SKM-1 treated with dmso at 0.1 percent for 144 hours (cell line): ENCODE results near the gene ELFN1.

ENCODE experiments used
- DNase-seq: peaks from one replicate; lab custom pipeline; 2025; ENCODE audit not compliant: unreplicated experiment; lab: John Stamatoyannopoulos, UW

The ELFN1 gene

DNA sequence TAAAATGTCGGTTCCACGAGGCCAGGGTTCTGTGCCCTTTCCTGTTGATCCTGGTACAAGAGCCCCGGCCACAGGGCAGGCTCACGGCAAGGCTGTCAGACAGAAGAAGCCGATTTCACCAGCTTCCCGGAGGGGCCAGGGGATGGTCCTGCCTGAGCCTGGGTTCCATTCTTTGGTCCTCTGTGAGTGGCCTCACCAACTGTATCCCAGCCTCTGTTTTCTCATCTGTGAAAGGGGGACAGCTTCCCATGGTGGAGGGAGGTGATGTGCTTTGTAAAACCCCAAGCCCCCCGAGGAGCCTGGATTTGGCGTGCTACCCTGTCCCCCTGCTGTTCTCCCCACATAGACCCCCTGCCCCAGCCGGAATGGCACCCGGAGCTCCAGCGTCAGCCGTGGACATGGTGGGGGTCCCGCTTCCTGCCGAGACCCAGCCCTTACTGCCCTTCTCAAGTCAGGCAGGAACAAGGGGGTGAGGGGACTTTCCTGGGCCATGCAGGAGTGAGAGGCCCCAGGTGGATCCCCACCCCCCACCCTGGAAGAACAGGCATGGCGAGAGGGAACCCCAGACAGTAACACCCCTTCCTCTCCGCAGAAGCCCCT lies 28.3 kb upstream of the ELFN1 start:
- no peak for DNase-seq

DNA sequence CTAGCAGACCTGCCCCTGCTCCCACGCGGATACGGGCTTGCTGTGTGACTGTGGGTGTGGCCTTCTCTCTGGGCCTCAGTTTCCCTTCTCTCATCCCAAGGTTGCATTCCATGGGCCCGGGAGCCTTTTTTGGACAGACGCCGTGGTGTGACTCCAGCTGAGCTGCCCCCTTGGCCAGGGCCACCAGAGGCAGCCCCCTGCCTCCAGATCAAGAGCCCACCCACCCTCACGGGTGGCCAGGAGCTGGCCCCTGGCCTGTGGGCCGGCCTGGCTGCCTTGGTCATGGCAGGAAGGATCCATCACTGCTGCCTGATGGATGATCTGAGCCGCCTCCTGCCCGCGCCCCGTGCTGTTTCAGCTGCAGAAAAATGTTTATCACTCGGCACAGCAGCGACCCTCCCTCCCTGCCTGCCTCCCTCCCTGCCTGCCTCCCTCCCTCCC lies 27.8 kb upstream of the ELFN1 start:
- DNase-seq, result no peak

DNA sequence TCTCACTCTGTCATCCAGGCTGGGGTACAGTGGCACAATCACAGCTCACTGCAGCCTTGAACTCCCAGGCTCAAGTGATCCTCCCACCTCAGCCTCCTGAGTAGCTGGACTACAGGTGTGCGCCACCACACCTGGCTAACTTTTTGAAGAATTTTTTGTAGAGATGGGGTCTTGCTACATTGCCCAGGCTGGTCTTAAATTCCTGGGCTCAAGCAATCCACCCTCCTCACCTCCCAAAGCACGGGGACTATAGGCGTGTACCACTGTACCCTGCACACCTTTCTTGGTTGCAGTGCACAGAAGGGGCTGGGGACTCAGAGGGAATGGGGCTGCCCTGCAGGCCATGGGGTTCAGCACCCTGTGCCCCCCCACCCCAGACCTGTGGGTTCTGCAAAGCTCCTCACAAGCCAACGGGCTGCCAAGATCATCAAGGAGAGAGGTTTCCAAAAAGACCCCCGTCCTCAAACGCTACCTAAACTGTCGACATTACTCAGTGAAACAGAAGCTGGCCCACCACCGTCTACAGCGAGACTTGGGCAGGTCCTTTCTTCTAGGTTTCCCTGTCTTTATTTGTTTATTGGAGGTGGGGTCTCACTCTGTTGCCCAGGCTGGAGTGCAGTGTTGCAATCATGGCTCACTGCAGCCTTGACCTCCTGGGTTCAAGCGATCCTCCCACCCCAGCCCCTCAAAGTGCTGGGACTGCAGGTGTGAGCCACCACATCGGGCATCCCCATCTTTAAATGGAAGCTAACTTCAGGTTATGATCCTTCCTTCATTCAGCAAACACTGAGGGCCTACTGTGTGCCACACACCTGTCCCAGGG lies 26.6 kb upstream of the ELFN1 start:
- no peak for DNase-seq

GRCh38 chr7:1644341-1645070 lies 25.6 kb upstream of the ELFN1 start:
- no peak for DNase-seq

GRCh38 chr7:1645071-1645409 lies 25.0 kb upstream of the ELFN1 start:
- no peak for DNase-seq

DNA sequence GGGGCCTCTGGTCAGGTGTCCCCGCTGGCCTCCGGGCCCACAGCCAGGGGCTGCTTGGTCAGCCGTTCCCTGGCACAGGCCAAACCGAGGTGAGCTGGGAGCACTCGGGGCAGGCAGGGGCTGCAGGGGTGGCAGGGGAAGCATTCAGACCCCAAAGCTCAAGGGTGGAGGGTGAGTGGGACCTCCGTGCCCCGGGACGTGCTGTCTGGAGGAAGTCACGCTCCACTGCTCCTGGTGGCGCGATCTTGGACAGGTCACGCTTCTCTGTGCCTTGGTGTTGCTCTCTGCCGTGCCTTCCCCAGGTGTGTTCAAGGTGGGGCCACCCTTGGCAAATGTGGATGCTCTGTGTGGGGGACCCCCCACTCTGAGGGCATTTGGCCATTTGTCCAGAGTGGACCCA lies 24.6 kb upstream of the ELFN1 start:
- DNase-seq, result no peak

DNA sequence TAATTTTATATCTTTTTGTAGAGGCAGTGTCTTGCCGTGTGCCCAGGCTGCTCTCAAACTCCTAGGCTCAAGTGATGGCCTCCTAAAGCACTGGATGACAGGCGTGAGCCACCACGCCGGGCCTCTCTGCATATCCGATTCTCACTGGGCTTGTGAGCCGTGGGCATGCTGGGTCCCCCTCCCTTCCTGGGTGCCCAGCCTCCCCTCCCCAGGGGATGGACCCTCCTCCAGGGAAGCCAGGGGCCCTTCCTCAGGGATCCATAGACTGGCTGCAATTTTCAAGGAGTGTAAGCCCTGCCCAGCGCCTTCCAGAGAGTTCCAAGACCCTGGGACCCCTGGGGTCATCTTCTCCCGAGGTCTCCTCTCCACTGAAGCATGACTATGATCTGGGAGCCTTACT lies 23.7 kb upstream of the ELFN1 start:
- no peak for DNase-seq

DNA sequence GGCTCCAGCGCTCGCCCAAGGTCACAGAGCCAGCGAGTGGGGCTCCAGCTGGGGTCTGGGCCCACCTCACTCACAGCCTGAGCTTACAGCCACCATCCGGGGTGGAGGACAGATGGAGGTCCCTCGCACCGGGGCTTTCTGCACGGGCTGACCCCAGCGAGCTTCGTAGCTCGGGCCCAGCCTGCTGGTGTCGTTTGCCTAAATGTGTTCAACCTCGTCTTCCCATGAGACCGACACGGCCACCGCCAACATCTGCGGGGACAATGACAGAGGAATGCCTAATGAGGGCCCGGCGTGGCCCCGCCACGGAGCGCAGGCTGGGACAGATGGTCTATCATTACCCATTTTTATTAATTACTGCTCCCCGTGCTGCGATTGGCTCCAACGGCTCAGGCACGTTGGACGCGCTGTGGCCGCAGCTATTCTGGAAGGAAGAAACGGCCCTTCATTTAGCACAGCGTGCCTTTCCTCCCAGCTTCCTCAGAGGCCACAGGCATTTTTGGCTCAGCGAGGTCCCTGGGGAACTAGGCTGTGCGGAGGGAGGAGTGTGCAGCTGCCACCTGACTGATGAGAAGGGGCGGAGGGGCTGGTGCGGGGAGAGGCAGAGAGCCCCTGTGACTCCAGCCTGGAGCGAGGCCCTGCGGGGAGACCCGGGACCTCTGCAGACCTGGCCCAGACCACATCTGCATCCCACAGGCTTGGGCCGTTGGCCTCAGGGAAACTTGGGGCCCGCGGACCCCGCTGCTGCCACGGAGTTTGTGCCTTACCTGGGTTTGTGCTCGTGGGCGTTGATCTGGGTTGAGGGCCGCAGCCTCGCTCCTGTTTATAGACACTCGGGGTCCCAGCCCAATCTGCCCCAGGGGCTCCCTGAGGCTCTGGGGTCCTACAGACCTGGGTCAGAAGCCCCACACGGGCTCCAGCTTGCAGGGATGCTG lies 22.9 kb upstream of the ELFN1 start:
- no peak for DNase-seq

- no peak for DNase-seq
Measured at GRCh38 chr7:1647961-1648672, 22.0 kb upstream of the ELFN1 start.

DNA sequence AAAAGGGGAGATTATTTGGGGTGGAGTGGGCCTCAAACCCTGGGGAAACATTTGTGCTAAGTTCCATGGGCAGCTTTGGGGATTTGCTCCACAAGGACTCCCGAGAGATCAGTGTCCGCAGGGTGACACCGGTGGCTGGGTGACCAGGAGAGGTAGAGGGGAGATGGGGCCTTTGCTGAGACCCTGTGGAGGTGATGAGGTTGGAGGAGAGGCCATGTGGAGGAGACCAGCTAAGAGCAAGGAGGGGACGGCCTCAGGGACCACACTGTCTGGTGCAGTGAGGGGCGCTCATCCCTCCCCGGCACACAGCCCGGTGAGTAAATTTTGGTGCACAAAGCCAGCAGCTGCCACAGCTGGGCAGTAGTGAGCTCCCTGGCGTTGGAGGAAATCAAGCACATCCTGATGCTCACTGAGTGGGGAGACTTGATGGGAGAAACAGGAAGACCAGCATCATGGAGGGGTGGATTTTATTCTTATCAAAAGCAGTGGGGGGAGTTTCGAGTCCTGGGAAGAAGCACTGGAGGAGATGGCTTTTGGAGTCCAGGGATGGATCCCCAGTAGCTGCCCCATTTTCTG lies 20.2 kb upstream of the ELFN1 start:
- no peak for DNase-seq

DNA sequence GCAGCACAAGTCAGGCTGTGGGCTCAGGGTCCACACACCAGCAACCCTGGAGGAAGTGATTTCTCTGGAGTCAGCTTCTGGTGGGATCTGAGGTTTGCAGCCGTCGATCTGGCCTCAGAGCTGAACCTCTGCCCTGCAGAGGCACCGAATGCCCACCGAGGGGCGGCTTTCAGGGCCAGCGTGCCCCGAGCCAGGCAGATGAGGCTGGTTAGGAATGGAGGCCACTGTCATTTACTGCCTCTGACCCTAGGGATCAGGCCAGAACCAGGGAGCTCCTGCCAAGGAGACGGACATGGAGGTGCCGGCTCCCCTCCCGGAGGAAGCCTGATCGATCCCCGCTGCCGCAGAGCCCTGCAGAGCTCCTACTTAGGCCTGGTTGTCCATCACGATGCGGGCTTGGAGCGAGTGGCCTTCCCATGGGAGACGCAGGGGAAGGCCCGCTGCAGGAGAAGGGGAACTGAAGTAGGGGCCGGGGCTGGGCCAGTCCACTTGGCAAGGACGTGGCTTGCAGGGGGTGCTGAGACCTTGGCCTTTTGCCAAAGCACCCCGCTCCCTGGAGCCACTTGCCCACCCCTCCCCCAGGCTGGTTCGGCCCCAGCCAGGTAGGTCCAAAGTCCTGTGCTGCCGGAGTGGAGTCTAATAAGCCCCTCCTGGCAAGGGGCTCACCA lies 19.6 kb upstream of the ELFN1 start:
- DNase-seq, result no peak

DNA sequence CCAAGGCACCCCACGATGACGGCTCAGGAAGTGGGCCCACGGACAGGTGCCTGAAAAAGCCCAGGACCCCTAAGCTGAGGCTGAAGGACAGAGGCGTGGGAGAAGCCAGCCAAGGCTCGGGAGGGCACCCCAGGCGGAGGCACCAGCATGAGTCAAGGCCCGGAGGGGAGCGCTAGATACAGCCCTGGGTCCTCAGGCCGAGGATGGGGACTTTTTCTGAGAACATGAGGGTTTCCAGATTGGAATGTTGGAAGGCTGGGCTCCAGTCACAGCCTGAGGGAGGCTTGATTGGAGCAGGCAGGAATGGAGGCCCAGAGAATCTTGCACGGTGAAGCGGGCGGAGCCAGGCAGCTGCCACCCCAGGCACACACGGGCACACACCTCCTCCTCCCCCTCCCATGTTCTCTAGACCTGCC lies 19.0 kb upstream of the ELFN1 start:
- DNase-seq, result no peak

DNA sequence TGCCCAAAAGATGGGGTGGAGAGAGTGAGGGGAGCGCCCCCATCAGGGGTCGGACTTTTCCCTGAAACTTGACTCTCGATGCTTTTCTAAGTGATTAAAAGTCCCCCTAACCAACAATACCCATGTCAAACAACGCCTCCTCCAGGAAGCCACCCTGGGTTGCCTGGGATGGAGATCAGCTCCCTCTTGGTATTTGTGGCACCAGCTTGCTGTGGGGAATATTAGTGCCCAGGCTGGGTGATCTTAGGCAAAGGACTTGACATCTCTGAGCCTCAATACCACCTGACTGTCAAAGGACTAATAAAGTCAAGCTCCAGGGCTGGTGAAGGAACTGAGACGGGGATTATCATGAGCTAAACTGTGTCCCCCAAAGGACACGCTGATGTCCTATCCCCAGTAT lies 18.2 kb upstream of the ELFN1 start:
- DNase-seq, result no peak

- DNase-seq, result no peak
Measured at GRCh38 chr7:1653500-1653899, 16.6 kb upstream of the ELFN1 start.

DNA sequence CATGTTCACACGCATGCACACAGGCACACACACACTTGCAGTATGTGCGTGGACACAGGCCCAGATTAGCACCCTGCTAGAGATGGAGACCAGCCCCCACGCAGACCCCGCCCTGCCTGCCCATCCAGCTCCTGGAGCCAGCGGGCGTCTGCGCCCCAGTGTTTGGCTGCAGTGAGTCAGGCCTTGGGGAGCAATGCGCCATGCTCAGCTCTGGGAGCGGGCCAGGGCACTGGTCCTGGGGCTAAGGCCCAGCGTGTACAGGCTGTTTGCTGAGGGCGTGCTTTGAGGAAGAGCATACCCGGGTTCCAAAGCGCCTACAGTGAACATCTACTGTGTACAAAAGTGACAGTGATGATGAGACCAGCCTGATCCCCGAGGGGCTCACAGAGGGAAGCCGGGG lies 16.0 kb upstream of the ELFN1 start:
- no peak for DNase-seq

GRCh38 chr7:1654738-1655475 lies 15.2 kb upstream of the ELFN1 start:
- no peak for DNase-seq

DNA sequence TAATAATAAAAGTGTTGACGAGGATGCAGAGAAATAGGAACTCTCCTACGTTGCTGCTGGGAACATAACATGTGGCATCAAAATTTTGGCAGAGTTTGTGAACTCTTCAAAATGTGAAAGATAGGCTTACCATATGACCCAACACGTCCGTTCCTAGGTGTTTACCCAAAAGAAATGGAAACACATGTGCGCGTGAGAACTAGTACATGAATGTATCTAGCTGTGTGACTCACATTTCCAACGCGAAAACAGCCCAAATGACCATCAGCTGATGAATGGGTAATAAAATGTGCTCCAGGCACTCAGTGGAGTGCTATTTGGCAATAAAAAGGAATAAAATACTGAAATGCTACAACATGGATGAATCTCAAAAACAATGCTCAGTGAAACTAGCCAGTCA lies 10.4 kb upstream of the ELFN1 start:
- no peak for DNase-seq

- DNase-seq, result no peak
Measured at GRCh38 chr7:1661461-1661860, 8.6 kb upstream of the ELFN1 start.

DNA sequence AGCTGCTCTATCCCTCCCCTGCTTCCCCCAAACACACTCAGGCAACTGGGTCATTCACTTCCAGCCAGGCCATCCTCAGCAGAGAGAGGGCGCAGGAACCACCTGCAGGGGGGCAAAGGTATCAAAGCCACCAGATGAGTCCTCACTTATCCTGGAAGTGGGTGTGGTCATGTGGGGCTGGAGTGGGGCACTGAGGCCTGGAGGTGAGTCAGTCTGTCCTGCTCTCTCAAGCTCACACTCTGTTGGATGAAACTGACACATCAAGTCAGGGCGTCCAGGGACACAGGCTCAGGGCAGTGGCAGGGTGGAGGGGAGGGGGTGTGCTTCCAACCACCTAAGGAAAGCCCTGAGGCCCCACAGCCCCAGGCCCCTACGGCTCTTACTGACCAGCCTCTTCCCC lies 8.0 kb upstream of the ELFN1 start:
- DNase-seq, result no peak
